GM04504 (cell line): Measurements from ENCODE around the gene KCNMB4.

ENCODE experiments used
- DNase-seq: peaks from one replicate; pipeline ENCODE4 v3.0.0-alpha.2; 2012; ENCODE audit warnings: low read depth

The KCNMB4 gene, protein sequence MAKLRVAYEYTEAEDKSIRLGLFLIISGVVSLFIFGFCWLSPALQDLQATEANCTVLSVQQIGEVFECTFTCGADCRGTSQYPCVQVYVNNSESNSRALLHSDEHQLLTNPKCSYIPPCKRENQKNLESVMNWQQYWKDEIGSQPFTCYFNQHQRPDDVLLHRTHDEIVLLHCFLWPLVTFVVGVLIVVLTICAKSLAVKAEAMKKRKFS

DNA sequence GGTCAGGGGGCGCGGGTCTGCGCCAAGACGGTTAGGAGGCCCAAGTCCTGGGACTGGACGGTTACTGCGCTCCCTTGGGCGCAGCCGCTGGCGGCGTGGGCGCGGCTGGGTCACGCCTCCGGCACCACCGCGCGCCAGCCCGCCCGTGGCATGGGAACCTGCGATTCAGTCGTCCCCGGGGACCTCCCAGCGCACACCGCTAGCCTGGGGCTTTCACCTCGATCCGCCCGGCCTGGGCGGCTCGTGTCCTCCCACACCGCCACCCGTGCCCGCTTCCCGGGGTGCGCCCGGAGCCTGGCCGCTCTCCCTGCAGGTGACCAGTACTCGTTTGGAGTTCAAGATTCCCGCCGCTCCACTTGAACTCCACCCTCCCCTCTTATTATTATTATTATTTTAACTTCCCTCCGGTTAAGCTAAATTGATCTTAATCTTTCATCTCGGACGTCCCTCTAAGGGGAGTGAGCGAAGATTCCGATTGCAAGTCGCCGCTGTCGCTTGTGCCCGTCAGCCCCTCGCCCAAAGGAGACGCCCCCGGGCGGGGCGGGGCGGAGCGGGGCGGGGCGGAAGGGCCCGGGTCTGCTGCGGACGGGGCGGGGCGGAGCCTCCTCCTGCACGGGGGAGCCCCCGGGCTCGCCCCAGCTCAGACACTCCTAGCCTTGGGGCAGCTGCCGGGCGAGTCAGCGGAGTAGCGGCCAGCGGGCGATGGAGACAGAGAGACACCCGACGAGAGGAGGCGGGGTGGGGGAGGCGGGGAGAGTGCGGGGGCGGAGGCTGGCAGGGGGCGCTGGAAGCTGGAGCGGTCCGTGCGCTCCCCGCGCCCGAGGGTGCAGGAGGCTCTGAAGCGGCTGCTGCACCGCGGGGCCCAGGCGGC is at the start of gene KCNMB4:
KCNMB4 (plus strand) TSS at position 643 of the 871 bp plus-strand sequence. CDS start 445 bp downstream, outside the sequence.
- DNase-seq, result no peak

- no peak for DNase-seq
Measured at GRCh38 chr12:70317781-70318180, 48.3 kb upstream of the KCNMB4 start.

DNA sequence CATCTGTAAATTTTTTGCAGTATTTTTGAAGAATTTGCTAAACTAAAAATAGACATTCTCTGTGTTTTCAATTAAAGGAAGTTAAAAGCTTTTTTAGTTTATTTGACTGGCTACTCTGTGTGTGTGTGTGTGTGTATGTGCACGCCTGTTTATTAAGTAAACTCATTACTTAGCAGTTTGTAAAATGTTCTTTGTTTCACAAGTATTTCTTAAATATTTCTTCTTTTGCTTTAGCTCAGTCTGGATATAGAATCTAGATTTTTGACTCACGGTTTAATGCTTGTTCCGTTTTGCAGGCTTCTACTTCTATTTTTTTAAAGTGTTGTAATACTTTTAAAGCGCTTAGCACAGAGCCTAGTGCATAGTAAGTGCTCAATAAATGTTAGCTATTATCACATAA is 46.5 kb upstream of the KCNMB4 start:
- DNase-seq, result no peak

- no peak for DNase-seq
Measured at GRCh38 chr12:70321191-70321590, 44.9 kb upstream of the KCNMB4 start.

- DNase-seq, result no peak
Measured at GRCh38 chr12:70327541-70327940, 38.5 kb upstream of the KCNMB4 start.

GRCh38 chr12:70329728-70330127 is 36.4 kb upstream of the KCNMB4 start:
- no peak for DNase-seq

DNA sequence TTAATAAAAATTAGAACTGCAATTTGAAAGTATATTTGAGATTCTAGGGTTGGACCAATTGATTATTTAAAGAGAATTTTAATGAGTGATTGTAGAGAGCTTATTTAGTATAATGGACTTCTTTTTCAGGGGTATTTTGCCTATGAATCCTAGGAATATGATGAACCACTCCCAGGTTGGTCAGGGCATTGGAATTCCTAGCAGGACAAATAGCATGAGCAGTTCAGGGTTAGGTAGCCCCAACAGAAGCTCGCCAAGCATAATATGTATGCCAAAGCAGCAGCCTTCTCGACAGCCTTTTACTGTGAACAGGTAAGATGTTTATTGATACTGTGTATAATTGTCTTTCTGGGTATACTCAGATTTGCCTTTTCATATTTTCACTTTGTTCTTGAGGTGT is 35.9 kb upstream of the KCNMB4 start:
- no peak for DNase-seq

DNA sequence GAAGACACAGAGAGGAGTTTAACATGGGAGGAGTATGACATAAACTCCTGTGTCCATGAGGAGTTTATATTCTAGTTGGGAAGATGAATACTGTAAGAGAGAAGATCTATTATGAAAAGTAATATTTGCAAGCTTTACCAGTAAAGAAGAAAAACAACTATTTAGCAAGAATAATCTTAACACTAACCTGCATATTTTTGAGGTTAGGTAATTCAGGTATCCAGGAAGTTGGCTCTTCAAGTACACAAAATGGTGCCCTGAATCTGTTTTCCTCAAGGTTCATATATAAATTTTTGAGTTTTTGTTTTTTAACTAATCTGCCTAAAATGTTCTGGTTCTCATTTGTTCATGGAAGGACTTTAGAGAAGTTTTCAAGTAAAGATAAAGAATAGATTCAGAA is 33.9 kb upstream of the KCNMB4 start:
- no peak for DNase-seq

GRCh38 chr12:70334742-70335141 is 31.3 kb upstream of the KCNMB4 start:
- no peak for DNase-seq

GRCh38 chr12:70338531-70338930 is 27.6 kb upstream of the KCNMB4 start:
- no peak for DNase-seq

- no peak for DNase-seq
Measured at GRCh38 chr12:70351076-70351475, 15.0 kb upstream of the KCNMB4 start.

GRCh38 chr12:70353780-70354660 is 12.1 kb upstream of the KCNMB4 start:
- no peak for DNase-seq

DNA sequence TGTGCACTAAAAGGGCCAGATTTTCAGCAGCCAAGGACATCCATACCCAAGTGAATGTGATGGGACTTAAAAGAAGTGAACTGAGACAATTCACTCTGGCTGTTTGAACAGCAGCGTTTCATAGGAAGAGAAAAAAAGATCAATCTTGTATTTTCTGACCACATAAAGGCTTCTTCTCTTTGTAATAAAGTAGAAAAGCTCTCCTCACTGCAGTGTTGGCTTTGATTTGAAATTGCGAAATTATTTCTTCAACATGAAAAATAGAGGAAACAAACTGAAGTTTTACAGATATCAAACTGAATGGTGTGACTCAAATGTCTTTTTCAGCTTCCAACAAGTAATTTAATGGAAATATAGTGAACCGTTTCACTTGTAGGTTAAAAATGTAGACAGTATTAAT is 11.3 kb upstream of the KCNMB4 start:
- no peak for DNase-seq

DNA sequence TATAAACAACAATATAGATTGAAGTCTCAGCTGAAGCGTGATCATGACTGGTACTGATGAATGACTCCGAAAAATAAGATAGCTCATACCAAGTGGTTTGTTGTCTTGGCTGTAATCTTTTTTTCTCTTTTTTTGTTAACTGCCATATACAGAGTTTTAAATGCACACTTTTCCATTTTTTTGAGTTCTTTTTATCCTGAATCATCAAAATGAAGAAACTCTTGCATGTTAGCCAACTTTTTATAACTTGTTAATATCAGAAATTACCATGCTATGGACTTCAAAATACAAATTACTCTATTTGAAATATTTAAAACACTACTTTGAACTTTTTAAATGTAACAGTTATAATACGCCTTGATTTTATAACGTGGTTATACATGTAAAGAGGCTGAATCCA is 10.1 kb upstream of the KCNMB4 start:
- DNase-seq, result no peak

DNA sequence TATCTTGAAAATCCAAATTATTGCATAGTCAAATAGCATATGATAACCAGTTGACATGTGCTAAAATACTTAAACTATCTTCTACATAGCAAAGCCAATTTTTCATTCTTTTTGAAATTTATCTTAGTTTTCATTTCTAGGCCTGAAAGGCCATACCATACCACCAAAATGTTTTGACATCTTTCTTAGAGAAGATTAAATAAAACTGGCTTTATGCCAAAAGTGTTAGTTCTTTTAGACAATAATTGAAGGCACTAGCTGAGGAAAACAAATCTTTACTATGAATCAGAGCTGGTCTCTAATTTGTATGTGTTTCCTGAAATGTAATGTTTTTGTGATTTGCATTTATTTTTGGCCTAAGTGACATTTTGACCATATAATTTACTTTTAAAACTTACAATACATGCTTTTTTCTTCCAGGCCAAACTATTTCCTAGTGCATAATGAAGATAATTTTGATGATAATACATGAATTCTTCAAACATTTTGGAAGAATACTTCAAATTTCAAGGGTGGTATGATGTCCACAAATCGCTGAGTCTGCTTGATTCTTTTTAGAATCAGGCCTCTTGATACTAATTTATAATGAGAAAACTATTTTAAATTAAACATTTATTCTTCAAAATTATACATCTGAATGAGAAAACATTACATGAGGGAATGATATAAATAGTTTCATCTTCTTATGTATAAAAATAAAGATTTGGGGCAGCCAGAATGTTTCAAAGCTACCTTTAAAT is 6.5 kb upstream of the KCNMB4 start:
- no peak for DNase-seq

- DNase-seq, result no peak
Measured at GRCh38 chr12:70360218-70360617, 5.9 kb upstream of the KCNMB4 start.

DNA sequence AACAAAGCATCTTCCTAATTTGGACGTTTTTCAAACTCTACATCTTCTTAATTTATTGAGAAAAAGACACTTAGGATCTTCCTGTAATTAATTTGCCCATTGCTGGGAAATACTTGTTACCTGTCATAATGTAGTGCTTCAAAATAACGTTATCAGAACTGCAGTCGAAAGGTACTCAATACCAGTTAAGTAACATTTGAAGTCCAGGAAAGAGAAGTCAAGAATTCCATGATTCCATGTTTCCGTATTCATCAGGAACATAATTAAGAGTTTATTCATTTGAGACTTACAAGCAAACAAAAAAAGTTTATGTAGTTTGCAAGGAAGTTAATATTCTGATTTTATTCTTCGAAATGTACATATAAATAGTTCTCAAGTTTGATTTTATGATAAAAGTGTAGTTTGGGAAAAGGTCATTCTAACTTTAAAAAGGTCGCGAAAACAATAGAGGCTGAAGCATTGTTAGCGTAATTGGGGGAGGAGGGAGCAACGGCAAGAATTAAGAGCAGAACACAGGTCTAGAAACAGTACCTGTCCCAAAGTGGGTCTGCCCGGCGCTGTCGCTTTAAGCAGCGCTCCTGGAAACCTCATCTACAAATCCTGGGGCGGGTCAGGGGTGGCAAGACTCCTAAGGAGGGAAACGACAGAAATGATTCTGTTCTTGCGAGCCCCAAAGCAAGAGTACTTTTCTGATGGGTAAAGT is 1.2 kb upstream of the KCNMB4 start:
- DNase-seq, result no peak

GRCh38 chr12:70365398-70365647 is 767 bp upstream of the KCNMB4 start:
- no peak for DNase-seq

- DNase-seq, result no peak
Measured at GRCh38 chr12:70366581-70367257, 629 bp downstream of the KCNMB4 start.

DNA sequence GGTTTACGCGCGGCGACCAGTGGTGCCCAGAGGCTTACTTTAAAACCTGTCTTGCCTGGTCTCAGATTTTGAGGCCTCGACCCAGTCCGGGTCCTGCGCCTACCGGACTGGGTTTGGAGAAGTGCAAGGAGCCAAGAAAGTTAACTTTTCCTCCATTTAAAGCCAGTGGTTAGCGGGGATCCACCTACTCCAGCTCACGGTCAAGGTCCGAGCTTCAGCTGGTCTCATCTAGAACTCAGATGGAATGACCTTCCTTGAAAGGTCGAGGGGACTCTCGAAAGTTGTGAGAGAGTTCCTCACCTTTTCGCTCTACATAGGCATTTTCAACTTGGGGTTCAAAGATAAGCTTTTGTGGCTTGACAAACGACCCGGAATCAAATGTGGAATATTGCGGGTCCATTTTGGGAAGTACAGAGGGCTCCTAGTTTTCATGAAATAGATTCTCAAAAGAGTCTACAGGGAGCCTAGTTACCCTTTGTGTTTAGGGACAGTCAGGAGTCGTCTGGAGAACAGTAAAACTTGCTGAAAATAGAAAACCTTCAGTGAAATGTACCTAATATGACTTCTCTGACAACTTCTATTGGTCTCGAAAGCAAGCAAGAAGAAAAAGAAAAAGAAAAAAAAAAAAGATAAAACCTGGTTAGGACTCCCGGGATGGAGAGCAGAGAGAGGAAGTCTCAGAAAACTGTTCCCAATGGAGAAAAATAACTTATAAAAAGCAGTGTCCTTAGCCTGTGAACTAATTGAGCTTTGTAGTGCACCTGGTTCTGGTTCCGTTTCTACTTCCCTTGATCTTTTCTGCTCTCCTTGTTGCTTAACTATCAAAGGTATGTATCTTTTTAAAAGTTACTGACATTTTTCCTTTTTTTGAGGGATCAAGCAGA is 1.4 kb downstream of the KCNMB4 start:
- no peak for DNase-seq
